NT2/D1 (cell line): ENCODE data around the gene CTNNA2.

Source experiments
- SUZ12 ChIP-seq: IDR thresholded peaks from 2 replicates; pipeline ENCODE4 v1.6.1; 2011; ENCODE audit not compliant: insufficient read length, insufficient read depth; ENCODE audit errors: extremely low read depth
- YY1 ChIP-seq: IDR thresholded peaks from 2 replicates; pipeline ENCODE4 v1.6.1; 2011; ENCODE audit not compliant: insufficient read length, insufficient read depth

- TF ChIP-seq SUZ12 (no peak), YY1 (no peak)
These were observed 1012.3 kb downstream of the CTNNA2 start for GRCh38 chr2:80525152-80525551.
